IMR-90 (cell line): Measurements from ENCODE around the gene TNS1. TPM values are rescaled to one million over a fixed set of nuclear protein-coding genes. Genes with fewer than 3 reads are reported as not detected.

ENCODE experiments used
- ATAC-seq: fragments of 200-7000 bp; cut with Tn5 transposase; 2 replicates; pipeline ENCODE4 v1.9.1; 2020; ENCODE audit warnings: low read depth, mild to moderate bottlenecking, moderate library complexity
- BruUV-seq: library from RNA; stranded (reverse); fragments of 400-500 nt; replicated peaks from 2 replicates; lab custom pipeline; 2021; lab: Mats Ljungman, UMichigan
- CTCF ChIA-PET: fragments of 300-600 bp; formaldehyde crosslinking; extraction: SDS; loops from one replicate; lab custom pipeline; 2021; ENCODE audit warnings: antibody characterized with exemption; lab: Yijun Ruan, JAX
- POLR2A ChIA-PET: fragments of 300-600 bp; sonication (Branson Sonifier 250); formaldehyde crosslinking; loops from one replicate; lab custom pipeline; 2022; ENCODE audit warnings: antibody characterized with exemption; ENCODE audit not compliant: unreplicated experiment; lab: Charles Lee
- DNase-seq: peaks from one replicate; pipeline ENCODE4 v3.0.0; 2013
- H2AFZ ChIP-seq: replicated peaks from 2 replicates; pipeline ENCODE3; 2013; ENCODE audit warnings: low read length, mild to moderate bottlenecking; ENCODE audit not compliant: poor library complexity
- H2AK5ac ChIP-seq: 2 replicates; pipeline ENCODE4 v1.6.1; 2013; ENCODE audit warnings: low read depth, low read length, inconsistent platforms
- H2AK9ac ChIP-seq: replicated peaks from 2 replicates; pipeline ENCODE3; 2013; ENCODE audit warnings: mild to moderate bottlenecking, low read depth, low read length, moderate library complexity; ENCODE audit not compliant: poor library complexity
- H2BK120ac ChIP-seq: 2 replicates; pipeline ENCODE4 v1.6.1; 2013; ENCODE audit warnings: low read depth, low read length, inconsistent platforms
- H2BK15ac ChIP-seq: 3 replicates; pipeline ENCODE4 v1.6.1; 2013; ENCODE audit warnings: low read depth, low read length, inconsistent platforms
- H2BK20ac ChIP-seq: 2 replicates; pipeline ENCODE4 v1.6.1; 2013; ENCODE audit warnings: low read depth, mild to moderate bottlenecking, inconsistent platforms, low read length, moderate library complexity
- H2BK5ac ChIP-seq: 2 replicates; pipeline ENCODE4 v1.6.1; 2013; ENCODE audit warnings: mild to moderate bottlenecking, low read depth, low read length, inconsistent platforms; ENCODE audit not compliant: poor library complexity, severe bottlenecking
- H3K14ac ChIP-seq: replicated peaks from 2 replicates; pipeline ENCODE4 v1.6.1; 2013; ENCODE audit warnings: low read depth, low read length, inconsistent platforms
- H3K18ac ChIP-seq: 2 replicates; pipeline ENCODE4 v1.6.1; 2013; ENCODE audit warnings: low read depth, low read length, control low read depth
- H3K23ac ChIP-seq: 2 replicates; pipeline ENCODE4 v1.6.1; 2013; ENCODE audit warnings: low read depth, low read length, inconsistent platforms
- H3K27ac ChIP-seq: 2 replicates; pipeline ENCODE4 v1.5.1; 2013; ENCODE audit warnings: mild to moderate bottlenecking, control low read depth, low read length; ENCODE audit not compliant: insufficient read depth
- H3K27me3 ChIP-seq: 2 replicates; pipeline ENCODE4 v1.6.1; 2013; ENCODE audit warnings: low read length; ENCODE audit not compliant: control insufficient read depth, insufficient read depth
- H3K36me3 ChIP-seq: 2 replicates; pipeline ENCODE4 v1.6.1; 2013; ENCODE audit warnings: low read length, mixed read lengths; ENCODE audit not compliant: control insufficient read depth, insufficient read depth
- H3K4ac ChIP-seq: 2 replicates; pipeline ENCODE4 v1.6.1; 2013; ENCODE audit warnings: low read depth, low read length, inconsistent platforms
- H3K4me1 ChIP-seq: 2 replicates; pipeline ENCODE4 v1.6.1; 2013; ENCODE audit warnings: low read length, mixed read lengths; ENCODE audit not compliant: control insufficient read depth, insufficient read depth
- H3K4me2 ChIP-seq: 2 replicates; pipeline ENCODE4 v1.6.1; 2013; ENCODE audit warnings: low read depth, mild to moderate bottlenecking, control low read depth, low read length, moderate library complexity
- H3K4me3 ChIP-seq: 2 replicates; pipeline ENCODE4 v1.5.1; 2013; ENCODE audit warnings: low read depth, mild to moderate bottlenecking, control low read depth, low read length, moderate library complexity; ENCODE audit not compliant: insufficient read depth
- H3K56ac ChIP-seq: 2 replicates; pipeline ENCODE4 v1.6.1; 2013; ENCODE audit warnings: low read length, inconsistent platforms; ENCODE audit not compliant: insufficient read depth; ENCODE audit errors: extremely low read depth
- H3K79me1 ChIP-seq, 2 experiments: 2 replicates each; pipeline ENCODE4 v1.6.1; 2013; ENCODE audit warnings: low read length in 2 of 2, inconsistent platforms in 1 of 2, low read depth in 1 of 2
- H3K9ac ChIP-seq: 2 replicates; pipeline ENCODE4 v1.6.1; 2013; ENCODE audit warnings: low read depth, low read length, control low read depth
- H3K9me1 ChIP-seq: 2 replicates; pipeline ENCODE4 v1.6.1; 2013; ENCODE audit warnings: low read length, inconsistent platforms; ENCODE audit not compliant: insufficient read depth
- H3K9me3 ChIP-seq: 2 replicates; pipeline ENCODE4 v1.6.1; 2013; ENCODE audit warnings: low read length; ENCODE audit not compliant: control insufficient read depth, insufficient read depth
- H4K20me1 ChIP-seq: 2 replicates; pipeline ENCODE4 v1.6.1; 2013; ENCODE audit warnings: low read length, inconsistent platforms; ENCODE audit not compliant: insufficient read depth
- H4K5ac ChIP-seq: 2 replicates; pipeline ENCODE4 v1.6.1; 2013; ENCODE audit warnings: mild to moderate bottlenecking, low read depth, low read length, control low read depth
- H4K8ac ChIP-seq, 2 experiments: 2 replicates each; pipeline ENCODE4 v1.6.1; 2013; ENCODE audit warnings: low read depth in 2 of 2, low read length in 2 of 2, control low read depth in 1 of 2, inconsistent platforms in 1 of 2
- H4K91ac ChIP-seq: 2 replicates; pipeline ENCODE4 v1.6.1; 2013; ENCODE audit warnings: low read depth, low read length, inconsistent platforms; ENCODE audit not compliant: insufficient read depth
- NFE2L2 ChIP-seq: fragments of 150-350 bp; IDR thresholded peaks from 2 replicates; pipeline ENCODE4 v1.6.1; 2016; ENCODE audit warnings: low read depth, mild to moderate bottlenecking, low read length
- RCOR1 ChIP-seq: IDR thresholded peaks from 2 replicates; pipeline ENCODE4 v1.6.1; 2012; ENCODE audit warnings: mild to moderate bottlenecking, low read length, improper control_type of control experiment; ENCODE audit not compliant: insufficient replicate concordance
- WGBS, 2 experiments: methylation state at CpG; one replicate each; pipeline versions ENCODE4 v1.1.5 to v1.1.7; 2013; ENCODE audit warnings: missing lambda C conversion rate in 2 of 2; ENCODE audit not compliant: insufficient read length in 1 of 2; ENCODE audit errors: extremely low coverage in 2 of 2; 5-methylcytosine and 5-hydroxymethylcytosine counted together
- dilution Hi-C: fragments of 300-500 bp; cut with HindIII; formaldehyde crosslinking; loops from one replicate; pipeline ENCODE4 v1.14.3; 2018; ENCODE audit warnings: low sequenced_read_pairs; ENCODE audit not compliant: unreplicated experiment
- in situ Hi-C: fragments of 300-500 bp; cut with MboI; formaldehyde crosslinking; loops from 3 replicates; pipeline ENCODE4 v1.14.3; 2019; ENCODE audit warnings: low sequenced_read_pairs, inconsistent platforms, mixed read lengths
- intact Hi-C: fragments of 100-400 bp; cut with micrococcal nuclease; formaldehyde crosslinking; loops from 2 replicates; pipeline ENCODE4 v1.10.0; 2022
- polyA plus RNA-seq, 3 experiments: library from polyadenylated mRNA; depleted of rRNA; stranded (reverse); fragments of >200 nt; gene quantifications; 2 replicates each; pipeline ENCODE4 v1.2.3, GENCODE V29; 2012; ENCODE audit warnings: low replicate concordance in 1 of 3
- total RNA-seq: library from RNA; depleted of rRNA; stranded (reverse); fragments of >200 nt; gene quantifications from 2 replicates; pipeline ENCODE4 v1.2.3, GENCODE V29; 2012

TNS1 gene
- total and polyA plus RNA-seq, 2 of the 4 experiments (the other 2 are of a cell fraction): 41.1 to 45.2 TPM

- Histone ChIP-seq H4K8ac (no peak overlapping the region), H3K9me1 (peaks cover 8% of the 10 kb centered on the region), H3K23ac (no peak overlapping the region), H3K79me1 (no peaks in the 10 kb centered on the region), H2BK20ac (no peak overlapping the region), H3K9me3 (no peaks in the 10 kb centered on the region), H3K4ac (no peak overlapping the region), H2AFZ (no peak overlapping the region), H2AK9ac (no peak overlapping the region), H3K4me2 (no peak overlapping the region), H3K9ac (no peak overlapping the region), H3K36me3 (no peaks in the 10 kb centered on the region), H4K5ac (no peak overlapping the region), H4K20me1 (no peaks in the 10 kb centered on the region; the same call in 1 of the 2 replicates), H3K14ac (no peak overlapping the region), H4K91ac (no peak overlapping the region), H3K27ac (no peak overlapping the region), H2BK120ac (no peak overlapping the region), H3K4me3 (no peak overlapping the region), H3K56ac (no peak overlapping the region), H3K18ac (no peak overlapping the region), H3K4me1 (peaks cover 6% of the 10 kb centered on the region; the same call in 1 of the 2 replicates), H2BK5ac (no peak overlapping the region), H3K27me3 (peaks cover 35% of the 10 kb centered on the region), H2BK15ac (no peak overlapping the region), H2AK5ac (no peak overlapping the region)
- intact Hi-C loops (no loop called here), in situ Hi-C loops (no loop called here), dilution Hi-C loops (no loop called here)
- no TSS peak for BruUV-seq
- ATAC-seq: no peak
- CTCF ChIA-PET: no interaction called here
- TF ChIP-seq RCOR1: no peak
- no peak for TF ChIP-seq NFE2L2
- DNase-seq: no peak
- POLR2A ChIA-PET: no interaction called here
- 100% methylated on average over 2 of the region's 2 CpGs; no CpG with 5 or more reads in 1 of the 2 experiments for WGBS, 2 experiments
Measured at GRCh38 chr2:218028189-218028495, 25.3 kb upstream of the TNS1 start.
